Pancreas (tissue), 10 donors: Measurements from ENCODE around the gene NFS1. TPM values are rescaled to one million over a fixed set of nuclear protein-coding genes. Genes with fewer than 3 reads are reported as not detected.
A peak's percentile ranks its signal among the peaks of the same experiment; 100 is the strongest.

Experiments used
- ATAC-seq, 4 donors: fragments of 200-7000 bp; cut with Tn5 transposase; one replicate each; pipeline versions ENCODE4 v1.8.0 to v1.9.1; 2020; ENCODE audit warnings: mild to moderate bottlenecking in 4 of 4, moderate library complexity in 4 of 4
- DNase-seq, 6 donors: peaks; one replicate each; pipeline ENCODE4 v3.0.0-alpha.2; 2020
- FAIRE-seq: peaks from 2 replicates; lab custom pipeline; 2012; peaks lifted over from hg19 to GRCh38; lab: Jason Lieb, UNC
- H3K27ac ChIP-seq, 4 donors: fragments of 200-600 bp; sonication (generic); 1 replicate in 3 of 4; 2 replicates in 1 of 4; pipeline versions ENCODE4 v1.5.0 to v1.8.0; 2020
- H3K27me3 ChIP-seq, 4 donors: fragments of 200-600 bp; one replicate each; pipeline ENCODE4 v1.8.0; 2021
- H3K36me3 ChIP-seq, 3 donors: fragments of 200-600 bp; sonication (generic) in 1 of 3; one replicate each; pipeline versions ENCODE4 v1.5.0 to v1.8.0; 2020 to 2021
- H3K4me1 ChIP-seq, 3 donors: fragments of 200-600 bp; one replicate each; pipeline ENCODE4 v1.8.0; 2021
- H3K4me3 ChIP-seq, 4 donors: fragments of 200-600 bp; sonication (generic) in 2 of 4; one replicate each; pipeline versions ENCODE4 v1.5.0 to v1.8.0; 2020 to 2021
- H3K9me3 ChIP-seq, 4 donors: fragments of 200-600 bp; one replicate each; pipeline ENCODE4 v1.8.0; 2021
- CTCF ChIP-seq, 4 donors: fragments of 200-600 bp; sonication (generic) in 3 of 4; IDR thresholded peaks; one replicate each; pipeline versions ENCODE4 v1.5.0 to v1.8.0; 2021; ENCODE audit warnings: antibody characterized with exemption in 4 of 4
- WGBS, 2 donors: extraction: QIAGEN DNeasy Blood & Tissue Kit; methylation state at CpG; one replicate each; pipeline ENCODE4 v1.1.7; 2013; 5-methylcytosine and 5-hydroxymethylcytosine counted together
- intact Hi-C, 3 donors: fragments of 100-400 bp; cut with DNase I; formaldehyde crosslinking; loops; one replicate each; pipeline versions ENCODE4 v1.11.1 to v1.14.2; 2022
- polyA plus RNA-seq, 2 donors: library from polyadenylated mRNA; stranded (reverse); fragments of 200-250 nt; gene quantifications; one replicate each; pipeline ENCODE4 v1.2.3, GENCODE V29; 2013
- total RNA-seq, 6 donors: library from RNA; stranded (reverse); fragmentation: NEBNext Ultra II Directional in 4 of 6; extraction: Animal tissue kit (Norgen Biotek cat#: 25700) in 4 of 6; gene quantifications; one replicate each; pipeline versions ENCODE4 v1.2.1 to v1.2.4, GENCODE V29; 2021 to 2023
- donor health status: healthy with polysubstance abuse.
- donor health status: DM: no; HTN: no; CAD: no; lungs with moderate emphysema.
- donor health status: DM: no; HTN: no; CAD: no.
- donor health status: control.
- donor health status: control.
- donor health status: Bipolar disorder and iron deficiency.
- donor health status: DM: yes; HTN: yes; CAD: no.
- donor health status: DM: no; HTN: no; CAD: no.
- donor health status: DM: no; HTN: no; CAD: no.
- donor health status: DM: yes; HTN: yes; CAD: no.

The NFS1 gene
- total and polyA plus RNA-seq, 8 donors: 11.0 to 34.8 (median 15.2) TPM

- Histone ChIP-seq H3K27me3 (no peaks in the 10 kb centered on the region), H3K36me3 (peaks cover 0 to 18% (median 12%) of the 10 kb centered on the region in 3 donors), H3K4me1 (no peaks in the 10 kb centered on the region), H3K9me3 (no peaks in the 10 kb centered on the region), H3K27ac (no peak overlapping the region), H3K4me3 (no peak overlapping the region)
- DNase-seq (no peak), FAIRE-seq (no peak), ATAC-seq (no peak)
- WGBS, 2 donors: 93 to 96% methylated on average over 6 of the region's 6 CpGs
- TF ChIP-seq CTCF (IDR thresholded peaks at IDR 0.05): no peak
- intact Hi-C loops: no loop called here
Observed at GRCh38 chr20:35625584-35626385, 73.4 kb downstream of the NFS1 start.

GRCh38 chr20:35621560-35621946 is 77.6 kb downstream of the NFS1 start:
- FAIRE-seq (no peak), DNase-seq (no peak), ATAC-seq (no peak)
- Histone ChIP-seq H3K4me1 (peaks cover 3 to 8% (median 7%) of the 10 kb centered on the region in 3 donors), H3K9me3 (no peaks in the 10 kb centered on the region), H3K27ac (no peak overlapping the region), H3K36me3 (peaks cover 0 to 9% (median 5%) of the 10 kb centered on the region in 3 donors), H3K4me3 (no peak overlapping the region), H3K27me3 (no peaks in the 10 kb centered on the region)
- no peak for TF ChIP-seq CTCF (IDR thresholded peaks at IDR 0.05)
- WGBS, 2 donors: 91 to 93% methylated on average over 2 of the region's 2 CpGs
- intact Hi-C loops: no loop called here

GRCh38 chr20:35620818-35621559 is 78.2 kb downstream of the NFS1 start:
- Histone ChIP-seq H3K9me3 (no peaks in the 10 kb centered on the region), H3K27ac (no peak overlapping the region), H3K4me3 (no peak overlapping the region), H3K36me3 (peaks cover 0 to 7% (median 0%) of the 10 kb centered on the region in 3 donors), H3K4me1 (peaks cover 3 to 8% (median 7%) of the 10 kb centered on the region in 3 donors), H3K27me3 (no peaks in the 10 kb centered on the region)
- WGBS, 2 donors: 94 to 95% methylated on average over 11 of the region's 11 CpGs
- ATAC-seq: no peak
- intact Hi-C loops: no loop called here
- TF ChIP-seq CTCF (IDR thresholded peaks at IDR 0.05): no peak
- FAIRE-seq: no peak
- no peak for DNase-seq

GRCh38 chr20:35619196-35620095 is 79.7 kb downstream of the NFS1 start:
- no peak overlapping the region for H3K27ac ChIP-seq
- no peaks in the 10 kb centered on the region for H3K27me3 ChIP-seq
- peak; percentile 18 to 57 (median 50) for ATAC-seq
- TF ChIP-seq CTCF (IDR thresholded peaks at IDR 0.05): no peak
- peaks cover 3 to 10% (median 7%) of the 10 kb centered on the region in 3 donors for H3K4me1 ChIP-seq
- no peaks in the 10 kb centered on the region for H3K36me3 ChIP-seq
- peak overlapping the region in 3 of 4 donors; percentile 3 to 53 (median 36) for H3K4me3 ChIP-seq
- H3K9me3 ChIP-seq: no peaks in the 10 kb centered on the region
- 8 to 10% methylated on average over 37 to 49 of the region's 49 CpGs for WGBS, 2 donors
- FAIRE-seq: no peak
- intact Hi-C loops: no loop called here
- peak; percentile 81 to 93 (median 83) for DNase-seq
